GM12872 (cell line): ENCODE results near the gene PRR5L.

ENCODE experiments used
- CTCF ChIP-seq: IDR thresholded peaks from 3 replicates; pipeline ENCODE4 v1.5.1; 2011; ENCODE audit warnings: low read depth, mild to moderate bottlenecking, low read length, moderate library complexity; ENCODE audit not compliant: insufficient read depth

Gene PRR5L

GRCh38 chr11:36490026-36490806, 194.1 kb downstream of the PRR5L start:
- TF ChIP-seq CTCF: no peak

GRCh38 chr11:36492724-36493304, 196.7 kb downstream of the PRR5L start:
- peak; percentile 73 for TF ChIP-seq CTCF

- no peak for TF ChIP-seq CTCF
Measured at GRCh38 chr11:36493332-36493731, 197.2 kb downstream of the PRR5L start.

- TF ChIP-seq CTCF: no peak
Measured at GRCh38 chr11:36498721-36499120, 202.6 kb downstream of the PRR5L start.

GRCh38 chr11:36499315-36499714, 203.2 kb downstream of the PRR5L start:
- TF ChIP-seq CTCF: no peak

GRCh38 chr11:36500315-36500721, 204.2 kb downstream of the PRR5L start:
- TF ChIP-seq CTCF: no peak

GRCh38 chr11:36501236-36501635, 205.1 kb downstream of the PRR5L start:
- no peak for TF ChIP-seq CTCF
